Measurements from ENCODE around the gene GRIK3.

DNA sequence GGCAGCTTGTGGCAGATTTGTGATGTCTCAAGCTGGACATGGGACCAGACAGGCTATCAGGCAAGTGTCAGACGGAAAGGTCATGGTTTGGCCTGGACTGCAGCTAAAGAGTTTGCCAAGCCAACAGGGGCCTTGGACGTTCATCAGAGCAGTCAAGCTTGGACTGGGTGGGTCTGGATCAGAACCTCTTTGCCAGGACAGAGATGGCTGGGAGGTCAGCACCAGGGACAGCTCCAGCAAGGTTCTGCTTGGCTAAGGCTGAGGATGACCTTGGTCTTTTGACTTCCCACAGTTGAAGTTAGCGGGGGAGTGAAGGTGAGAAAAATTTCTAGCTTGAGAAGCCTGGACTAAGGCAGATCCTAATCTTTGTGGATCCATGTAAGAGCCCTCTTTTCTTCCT, 68.1 kb downstream of the GRIK3 start:
- TF ChIP-seq POLR2A (IDR thresholded peaks at IDR 0.05; ENCODE audit: low read depth, low read length) = no peak
- TF ChIP-seq POLR2AphosphoS5 (IDR thresholded peaks at IDR 0.05; ENCODE audit: low read depth, low read length) = no peak
- no peak for TF ChIP-seq TAF1 (IDR thresholded peaks at IDR 0.05; ENCODE audit: borderline replicate concordance, low read depth, low read length)

All from GM12892 (cell line).